Liver (tissue), 9 donors: Measurements from ENCODE around the gene MYOZ1. TPM values are rescaled to one million over a fixed set of nuclear protein-coding genes. Genes with fewer than 3 reads are reported as not detected.

Experiments
- DNase-seq: peaks from one replicate; pipeline ENCODE4 v3.0.0-alpha.2; 2017; ENCODE audit warnings: low spot score
- H3K27ac ChIP-seq, 2 donors: one replicate each; pipeline ENCODE4 v1.7.0; 2013; ENCODE audit warnings: inconsistent platforms in 2 of 2, low read length in 2 of 2, control low read depth in 1 of 2, low read depth in 1 of 2, mild to moderate bottlenecking in 1 of 2
- H3K27me3 ChIP-seq, 4 donors: one replicate each; pipeline versions ENCODE4 v1.6.1 to v1.7.0; 2013; ENCODE audit warnings: low read length in 3 of 4, inconsistent platforms in 1 of 4, mild to moderate bottlenecking in 1 of 4, moderate library complexity in 1 of 4; ENCODE audit not compliant: control insufficient read depth in 4 of 4, insufficient read depth in 4 of 4
- H3K36me3 ChIP-seq, 4 donors: one replicate each; pipeline versions ENCODE4 v1.6.1 to v1.7.0; 2013; ENCODE audit warnings: low read length in 3 of 4, mild to moderate bottlenecking in 3 of 4, low read depth in 1 of 4, moderate library complexity in 1 of 4; ENCODE audit not compliant: control insufficient read depth in 4 of 4, insufficient read depth in 3 of 4
- H3K4me1 ChIP-seq, 4 donors: one replicate each; pipeline versions ENCODE4 v1.6.1 to v1.7.0; 2013; ENCODE audit warnings: low read length in 3 of 4, mild to moderate bottlenecking in 3 of 4, moderate library complexity in 1 of 4; ENCODE audit not compliant: control insufficient read depth in 4 of 4, insufficient read depth in 4 of 4
- H3K4me3 ChIP-seq, 3 donors: one replicate each; pipeline versions ENCODE4 v1.6.1 to v1.7.0; 2013; ENCODE audit warnings: low read length in 3 of 3, control low read depth in 1 of 3, low read depth in 1 of 3, mild to moderate bottlenecking in 1 of 3
- H3K9ac ChIP-seq, 2 donors: one replicate each; pipeline ENCODE4 v1.7.0; 2013; ENCODE audit warnings: low read length in 2 of 2, mild to moderate bottlenecking in 2 of 2, moderate library complexity in 2 of 2, control low read depth in 1 of 2, low read depth in 1 of 2
- H3K9me3 ChIP-seq, 4 donors: one replicate each; pipeline versions ENCODE4 v1.6.1 to v1.7.0; 2013; ENCODE audit warnings: low read length in 3 of 4; ENCODE audit not compliant: control insufficient read depth in 4 of 4
- EGR1 ChIP-seq, 2 donors: IDR thresholded peaks; 2 replicates each; pipeline ENCODE4 v1.6.1; 2016 to 2018; ENCODE audit warnings: antibody characterized with exemption in 2 of 2, low read depth in 2 of 2
- FOXA2 ChIP-seq: IDR thresholded peaks from 2 replicates; pipeline ENCODE4 v1.6.1; 2016; ENCODE audit warnings: antibody characterized with exemption
- GABPA ChIP-seq, 2 donors: IDR thresholded peaks in 1 of 2; conservative IDR thresholded peaks in 1 of 2; 2 replicates each; pipeline ENCODE4 v1.6.1; 2016; ENCODE audit warnings: antibody characterized with exemption in 2 of 2, mild to moderate bottlenecking in 1 of 2, moderate library complexity in 1 of 2
- HNF4A ChIP-seq, 2 donors: conservative IDR thresholded peaks; 2 replicates each; pipeline ENCODE4 v1.6.1; 2016; ENCODE audit warnings: antibody characterized with exemption in 2 of 2, mild to moderate bottlenecking in 2 of 2
- HNF4G ChIP-seq: IDR thresholded peaks from 2 replicates; pipeline ENCODE4 v1.6.1; 2016; ENCODE audit warnings: antibody characterized with exemption
- JUND ChIP-seq, 2 donors: IDR thresholded peaks; 2 replicates each; pipeline ENCODE4 v1.6.1; 2016; ENCODE audit warnings: antibody characterized with exemption in 2 of 2
- NR2F2 ChIP-seq: IDR thresholded peaks from 2 replicates; pipeline ENCODE4 v1.6.1; 2016; ENCODE audit warnings: antibody characterized with exemption
- RAD21 ChIP-seq, 2 donors: IDR thresholded peaks; 2 replicates each; pipeline ENCODE4 v1.6.1; 2016; ENCODE audit warnings: antibody characterized with exemption in 2 of 2, mild to moderate bottlenecking in 2 of 2
- RXRA ChIP-seq, 2 donors: IDR thresholded peaks; 2 replicates each; pipeline ENCODE4 v1.6.1; 2017 to 2018; ENCODE audit warnings: antibody characterized with exemption in 2 of 2, mild to moderate bottlenecking in 1 of 2
- SP1 ChIP-seq: IDR thresholded peaks from 2 replicates; pipeline ENCODE4 v1.6.1; 2018; ENCODE audit warnings: antibody characterized with exemption, mild to moderate bottlenecking
- TAF1 ChIP-seq: conservative IDR thresholded peaks from 2 replicates; pipeline ENCODE4 v1.6.1; 2016; ENCODE audit warnings: antibody characterized with exemption, mild to moderate bottlenecking
- YY1 ChIP-seq: IDR thresholded peaks from 2 replicates; pipeline ENCODE4 v1.6.1; 2016; ENCODE audit warnings: antibody characterized with exemption, mild to moderate bottlenecking
- WGBS: extraction: QIAGEN DNeasy Blood & Tissue Kit; methylation state at CpG from one replicate; pipeline ENCODE4 v1.1.7; 2013; 5-methylcytosine and 5-hydroxymethylcytosine counted together
- polyA plus RNA-seq, 2 donors: library from polyadenylated mRNA; stranded (reverse) in 1 of 2; unstranded in 1 of 2; fragments of 200-250 nt in 1 of 2; fragments of >200 nt in 1 of 2; fragmentation: Nextera tagmentation in 1 of 2; extraction: Ambion mirVana in 1 of 2; gene quantifications; one replicate each; pipeline versions ENCODE4 v1.2.1 to v1.2.3, GENCODE V29; 2013 to 2015
- total RNA-seq, 2 donors: library from RNA; depleted of rRNA; stranded (reverse); fragments of >200 nt; gene quantifications; one replicate each; pipeline ENCODE4 v1.2.3, GENCODE V29; 2014
- TF ChIP-seq, protein P1 (sequence below): IDR thresholded peaks from 2 replicates; pipeline ENCODE4 v1.6.1; 2016; ENCODE audit warnings: antibody characterized with exemption
- TF ChIP-seq, protein P2 (sequence below): IDR thresholded peaks from 2 replicates; pipeline ENCODE4 v1.6.1; 2016; ENCODE audit warnings: antibody characterized with exemption, mild to moderate bottlenecking
- TF ChIP-seq, protein P3 (sequence below): fragments of 150-350 bp; IDR thresholded peaks from 2 replicates; pipeline ENCODE4 v1.5.1; 2017; ENCODE audit warnings: improper control_type of control experiment, low read depth, low read length; ENCODE audit not compliant: missing input control
- donor health status: healthy.
- donor health status: healthy.
- donor health status: healthy.
- donor health status: healthy.
- donor health status: healthy.

The MYOZ1 gene
- total and polyA plus RNA-seq, 4 donors: 0.14 to 0.23 (median 0.17) TPM; not detected in 1

DNA sequence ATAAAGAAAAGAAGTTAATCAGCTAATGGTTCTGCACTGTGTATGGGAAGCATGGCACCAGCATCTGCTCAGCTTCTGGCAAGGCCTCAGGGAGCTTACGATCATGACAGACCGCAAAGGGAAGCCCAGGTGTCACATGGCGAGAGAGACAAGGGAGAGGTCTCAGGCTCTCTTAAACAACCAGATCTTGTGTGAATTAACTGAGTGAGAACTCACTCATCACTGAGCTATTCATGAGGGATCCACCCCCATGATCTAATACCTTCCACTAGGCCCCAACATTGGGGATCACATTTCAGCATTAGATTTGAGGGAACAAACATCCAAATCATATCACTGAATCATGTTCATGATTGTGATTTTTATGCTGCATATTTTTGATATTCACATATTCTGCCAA, 55.9 kb downstream of the MYOZ1 start:
- no peaks in the 10 kb centered on the region for H3K36me3 ChIP-seq
- no peak for DNase-seq
- H3K27ac ChIP-seq: no peak overlapping the region
- H3K27me3 ChIP-seq: no peaks in the 10 kb centered on the region
- H3K9ac ChIP-seq: no peak overlapping the region
- TF ChIP-seq TAF1 (no peak), JUND (IDR thresholded peaks at IDR 0.05) (no peak), RXRA (IDR thresholded peaks at IDR 0.05) (no peak), HNF4G (no peak), HNF4A (conservative IDR thresholded peaks at IDR 0.05) (no peak)
- no peak overlapping the region for H3K4me3 ChIP-seq
- WGBS: 97% methylated on average over 3 of the region's 3 CpGs
- peaks cover 0 to 2% (median 0%) of the 10 kb centered on the region in 4 donors for H3K9me3 ChIP-seq
- H3K4me1 ChIP-seq: peaks cover 8 to 22% (median 18%) of the 10 kb centered on the region in 4 donors

DNA sequence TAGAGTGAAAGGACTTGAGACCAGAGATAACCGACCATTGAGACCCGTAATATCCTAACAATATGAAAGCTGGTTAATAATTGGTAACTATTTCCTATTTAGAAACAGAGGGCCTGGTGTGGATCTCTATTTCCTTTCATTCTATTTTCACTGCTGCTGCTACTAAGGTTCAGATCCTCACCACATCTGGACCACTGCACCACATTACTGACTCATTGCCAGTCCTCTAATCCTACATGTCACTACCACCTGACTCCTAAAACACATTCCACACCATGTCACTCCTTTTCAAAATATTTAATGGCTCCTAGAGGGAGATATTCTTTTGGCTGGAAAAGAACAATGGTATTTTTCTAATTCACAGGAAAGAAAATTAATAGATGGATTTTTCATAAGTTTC, 56.5 kb downstream of the MYOZ1 start:
- Histone ChIP-seq H3K4me3 (no peak overlapping the region), H3K27me3 (no peaks in the 10 kb centered on the region), H3K4me1 (peaks cover 8 to 22% (median 18%) of the 10 kb centered on the region in 4 donors), H3K9me3 (peaks cover 0 to 2% (median 0%) of the 10 kb centered on the region in 4 donors), H3K27ac (no peak overlapping the region), H3K9ac (no peak overlapping the region), H3K36me3 (no peaks in the 10 kb centered on the region)
- no peak for TF ChIP-seq YY1
- TF ChIP-seq GABPA (IDR thresholded peaks at IDR 0.05 in 1 of 2, conservative IDR thresholded peaks at IDR 0.05 in 1 of 2): no peak
- no peak for TF ChIP-seq EGR1 (IDR thresholded peaks at IDR 0.05; ENCODE audit: low read depth in 2 of 2)
- TF ChIP-seq SP1: no peak
- TF ChIP-seq, protein P1, sequence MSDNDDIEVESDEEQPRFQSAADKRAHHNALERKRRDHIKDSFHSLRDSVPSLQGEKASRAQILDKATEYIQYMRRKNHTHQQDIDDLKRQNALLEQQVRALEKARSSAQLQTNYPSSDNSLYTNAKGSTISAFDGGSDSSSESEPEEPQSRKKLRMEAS: no peak
- TF ChIP-seq, protein P2, sequence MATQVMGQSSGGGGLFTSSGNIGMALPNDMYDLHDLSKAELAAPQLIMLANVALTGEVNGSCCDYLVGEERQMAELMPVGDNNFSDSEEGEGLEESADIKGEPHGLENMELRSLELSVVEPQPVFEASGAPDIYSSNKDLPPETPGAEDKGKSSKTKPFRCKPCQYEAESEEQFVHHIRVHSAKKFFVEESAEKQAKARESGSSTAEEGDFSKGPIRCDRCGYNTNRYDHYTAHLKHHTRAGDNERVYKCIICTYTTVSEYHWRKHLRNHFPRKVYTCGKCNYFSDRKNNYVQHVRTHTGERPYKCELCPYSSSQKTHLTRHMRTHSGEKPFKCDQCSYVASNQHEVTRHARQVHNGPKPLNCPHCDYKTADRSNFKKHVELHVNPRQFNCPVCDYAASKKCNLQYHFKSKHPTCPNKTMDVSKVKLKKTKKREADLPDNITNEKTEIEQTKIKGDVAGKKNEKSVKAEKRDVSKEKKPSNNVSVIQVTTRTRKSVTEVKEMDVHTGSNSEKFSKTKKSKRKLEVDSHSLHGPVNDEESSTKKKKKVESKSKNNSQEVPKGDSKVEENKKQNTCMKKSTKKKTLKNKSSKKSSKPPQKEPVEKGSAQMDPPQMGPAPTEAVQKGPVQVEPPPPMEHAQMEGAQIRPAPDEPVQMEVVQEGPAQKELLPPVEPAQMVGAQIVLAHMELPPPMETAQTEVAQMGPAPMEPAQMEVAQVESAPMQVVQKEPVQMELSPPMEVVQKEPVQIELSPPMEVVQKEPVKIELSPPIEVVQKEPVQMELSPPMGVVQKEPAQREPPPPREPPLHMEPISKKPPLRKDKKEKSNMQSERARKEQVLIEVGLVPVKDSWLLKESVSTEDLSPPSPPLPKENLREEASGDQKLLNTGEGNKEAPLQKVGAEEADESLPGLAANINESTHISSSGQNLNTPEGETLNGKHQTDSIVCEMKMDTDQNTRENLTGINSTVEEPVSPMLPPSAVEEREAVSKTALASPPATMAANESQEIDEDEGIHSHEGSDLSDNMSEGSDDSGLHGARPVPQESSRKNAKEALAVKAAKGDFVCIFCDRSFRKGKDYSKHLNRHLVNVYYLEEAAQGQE: no peak
- no peak for TF ChIP-seq TAF1
- TF ChIP-seq, protein P3, sequence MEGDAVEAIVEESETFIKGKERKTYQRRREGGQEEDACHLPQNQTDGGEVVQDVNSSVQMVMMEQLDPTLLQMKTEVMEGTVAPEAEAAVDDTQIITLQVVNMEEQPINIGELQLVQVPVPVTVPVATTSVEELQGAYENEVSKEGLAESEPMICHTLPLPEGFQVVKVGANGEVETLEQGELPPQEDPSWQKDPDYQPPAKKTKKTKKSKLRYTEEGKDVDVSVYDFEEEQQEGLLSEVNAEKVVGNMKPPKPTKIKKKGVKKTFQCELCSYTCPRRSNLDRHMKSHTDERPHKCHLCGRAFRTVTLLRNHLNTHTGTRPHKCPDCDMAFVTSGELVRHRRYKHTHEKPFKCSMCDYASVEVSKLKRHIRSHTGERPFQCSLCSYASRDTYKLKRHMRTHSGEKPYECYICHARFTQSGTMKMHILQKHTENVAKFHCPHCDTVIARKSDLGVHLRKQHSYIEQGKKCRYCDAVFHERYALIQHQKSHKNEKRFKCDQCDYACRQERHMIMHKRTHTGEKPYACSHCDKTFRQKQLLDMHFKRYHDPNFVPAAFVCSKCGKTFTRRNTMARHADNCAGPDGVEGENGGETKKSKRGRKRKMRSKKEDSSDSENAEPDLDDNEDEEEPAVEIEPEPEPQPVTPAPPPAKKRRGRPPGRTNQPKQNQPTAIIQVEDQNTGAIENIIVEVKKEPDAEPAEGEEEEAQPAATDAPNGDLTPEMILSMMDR: no peak
- no peak for TF ChIP-seq RAD21 (IDR thresholded peaks at IDR 0.05)
- no peak for TF ChIP-seq JUND (IDR thresholded peaks at IDR 0.05)
- no peak for DNase-seq
- WGBS: 95% methylated on average over 2 of the region's 2 CpGs

DNA sequence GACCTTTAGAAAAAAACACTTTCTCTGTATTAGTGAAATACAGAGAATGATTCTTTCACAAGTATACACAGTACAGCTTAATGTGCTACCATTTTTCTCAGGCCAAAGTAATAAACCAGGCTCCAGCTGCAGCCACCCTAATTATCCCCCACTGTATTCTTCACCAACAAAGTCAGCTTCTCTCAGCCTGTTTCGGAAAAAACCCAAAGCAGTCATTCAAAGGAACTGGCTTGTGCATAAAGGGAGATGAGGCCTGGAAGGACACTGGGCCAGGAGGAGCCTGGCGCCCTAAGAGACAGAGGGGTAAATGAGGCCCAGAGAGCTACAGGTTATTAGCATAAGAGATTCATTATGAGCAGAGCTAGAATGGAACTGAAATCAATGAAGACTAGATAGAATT, 59.4 kb downstream of the MYOZ1 start:
- H3K27ac ChIP-seq: no peak overlapping the region
- no peak for DNase-seq
- H3K9ac ChIP-seq: no peak overlapping the region
- H3K9me3 ChIP-seq: peaks cover 0 to 2% (median 0%) of the 10 kb centered on the region in 4 donors
- TF ChIP-seq GABPA (IDR thresholded peaks at IDR 0.05 in 1 of 2, conservative IDR thresholded peaks at IDR 0.05 in 1 of 2) (no peak), SP1 (no peak), NR2F2 (no peak), FOXA2 (no peak), HNF4G (no peak), JUND (IDR thresholded peaks at IDR 0.05) (no peak)
- peaks cover 6 to 16% (median 15%) of the 10 kb centered on the region in 4 donors for H3K4me1 ChIP-seq
- no peaks in the 10 kb centered on the region for H3K27me3 ChIP-seq
- H3K4me3 ChIP-seq: no peak overlapping the region
- 96% methylated on average over 2 of the region's 2 CpGs for WGBS
- no peaks in the 10 kb centered on the region for H3K36me3 ChIP-seq
